Left lung (tissue), 10 donors: ENCODE measurements around the gene IL22RA2. TPM values are rescaled to one million over a fixed set of nuclear protein-coding genes. Genes with fewer than 3 reads are reported as not detected.

Experiments used
- ATAC-seq: fragments of 200-7000 bp; cut with Tn5 transposase; one replicate; pipeline ENCODE4 v1.9.1; 2020; ENCODE audit warnings: moderate library complexity
- DNase-seq, 4 donors: peaks; one replicate each; pipeline ENCODE4 v3.0.0-alpha.2; 2013 to 2020
- H3K27ac ChIP-seq, 2 donors: fragments of 200-600 bp; sonication (generic) in 1 of 2; one replicate each; pipeline versions ENCODE4 v1.5.0 to v1.8.0; 2020 to 2021
- H3K27me3 ChIP-seq, 2 donors: fragments of 200-600 bp; sonication (generic) in 1 of 2; one replicate each; pipeline versions ENCODE4 v1.5.0 to v1.8.0; 2020 to 2021
- H3K36me3 ChIP-seq, 2 donors: fragments of 200-600 bp; sonication (generic) in 1 of 2; one replicate each; pipeline versions ENCODE4 v1.5.0 to v1.8.0; 2020 to 2021
- H3K4me1 ChIP-seq, 2 donors: fragments of 200-600 bp; one replicate each; pipeline ENCODE4 v1.8.0; 2021
- H3K4me3 ChIP-seq, 2 donors: fragments of 200-600 bp; sonication (generic) in 1 of 2; one replicate each; pipeline versions ENCODE4 v1.5.0 to v1.8.0; 2020 to 2021; ENCODE audit warnings: mild to moderate bottlenecking in 1 of 2
- H3K9me3 ChIP-seq, 2 donors: fragments of 200-600 bp; sonication (generic) in 1 of 2; one replicate each; pipeline versions ENCODE4 v1.5.0 to v1.8.0; 2020 to 2021
- CTCF ChIP-seq, 2 donors: fragments of 200-600 bp; sonication (generic) in 1 of 2; IDR thresholded peaks; one replicate each; pipeline versions ENCODE4 v1.5.0 to v1.8.0; 2021; ENCODE audit warnings: antibody characterized with exemption in 2 of 2
- intact Hi-C, 2 donors: fragments of 100-400 bp; cut with DNase I; formaldehyde crosslinking; loops; one replicate each; pipeline versions ENCODE4 v1.11.2 to v1.14.2; 2022
- polyA plus RNA-seq, 6 donors: library from polyadenylated mRNA; unstranded; fragments of 120-200 nt; gene quantifications; one replicate each; pipeline ENCODE4 v1.2.1, GENCODE V29; 2013; ENCODE audit not compliant: insufficient read length in 6 of 6
- total RNA-seq, 2 donors: library from RNA; stranded (reverse); fragmentation: NEBNext Ultra II Directional; extraction: Animal tissue kit (Norgen Biotek cat#: 25700); gene quantifications; one replicate each; pipeline ENCODE4 v1.2.1, GENCODE V29; 2021
- donor health status: DM: no; HTN: yes; CAD: no.
- donor health status: DM: no; HTN: no; CAD: no.

IL22RA2 gene
- total and polyA plus RNA-seq, 8 donors, result not detected

GRCh38 chr6:137121401-137121997 is 51.9 kb downstream of the IL22RA2 start:
- Histone ChIP-seq H3K9me3 (peaks cover 0 to 25% of the 10 kb centered on the region in 2 donors), H3K27ac (no peak overlapping the region), H3K4me1 (no peaks in the 10 kb centered on the region), H3K27me3 (no peaks in the 10 kb centered on the region), H3K4me3 (no peak overlapping the region), H3K36me3 (no peaks in the 10 kb centered on the region)
- TF ChIP-seq CTCF (IDR thresholded peaks at IDR 0.05), result no peak
- no peak for ATAC-seq
- intact Hi-C loops, result no loop called here
- no peak for DNase-seq

- ATAC-seq, result no peak
- Histone ChIP-seq H3K9me3 (peaks cover 0 to 25% of the 10 kb centered on the region in 2 donors), H3K4me3 (no peak overlapping the region), H3K27ac (no peak overlapping the region), H3K27me3 (no peaks in the 10 kb centered on the region), H3K4me1 (no peaks in the 10 kb centered on the region), H3K36me3 (no peaks in the 10 kb centered on the region)
- intact Hi-C loops, result no loop called here
- no peak for DNase-seq
- TF ChIP-seq CTCF (IDR thresholded peaks at IDR 0.05), result no peak
Observed at GRCh38 chr6:137120748-137121147, 52.7 kb downstream of the IL22RA2 start.

GRCh38 chr6:137119196-137120104 is 54.0 kb downstream of the IL22RA2 start:
- no peak overlapping the region for H3K4me3 ChIP-seq
- DNase-seq (no peak), ATAC-seq (no peak)
- intact Hi-C loops, result no loop called here
- TF ChIP-seq CTCF (IDR thresholded peaks at IDR 0.05), result no peak
- H3K27me3 ChIP-seq, result no peaks in the 10 kb centered on the region
- H3K4me1 ChIP-seq, result no peaks in the 10 kb centered on the region
- peaks cover 0 to 25% of the 10 kb centered on the region in 2 donors for H3K9me3 ChIP-seq
- no peaks in the 10 kb centered on the region for H3K36me3 ChIP-seq
- H3K27ac ChIP-seq, result no peak overlapping the region

GRCh38 chr6:137117581-137117980 is 55.9 kb downstream of the IL22RA2 start:
- Histone ChIP-seq H3K27ac (no peak overlapping the region), H3K27me3 (no peaks in the 10 kb centered on the region), H3K9me3 (peaks cover 0 to 25% of the 10 kb centered on the region in 2 donors), H3K4me3 (no peak overlapping the region), H3K36me3 (no peaks in the 10 kb centered on the region), H3K4me1 (no peaks in the 10 kb centered on the region)
- ATAC-seq (no peak), DNase-seq (no peak)
- intact Hi-C loops, result no loop called here
- TF ChIP-seq CTCF (IDR thresholded peaks at IDR 0.05), result no peak

- peaks cover 0 to 25% of the 10 kb centered on the region in 2 donors for H3K9me3 ChIP-seq
- DNase-seq, result no peak
- no peak overlapping the region for H3K4me3 ChIP-seq
- no peak for ATAC-seq
- no peaks in the 10 kb centered on the region for H3K27me3 ChIP-seq
- TF ChIP-seq CTCF (IDR thresholded peaks at IDR 0.05), result no peak
- H3K36me3 ChIP-seq, result no peaks in the 10 kb centered on the region
- intact Hi-C loops, result no loop called here
- no peaks in the 10 kb centered on the region for H3K4me1 ChIP-seq
- no peak overlapping the region for H3K27ac ChIP-seq
Observed at GRCh38 chr6:137116807-137117206, 56.6 kb downstream of the IL22RA2 start.
